Measurements from ENCODE around the gene PRKN.

The PRKN gene

GRCh38 chr6:161410736-161411135 is 1316.8 kb downstream of the PRKN start:
- no peak overlapping the region for H3K27ac ChIP-seq
- no peak for TF ChIP-seq CTCF (IDR thresholded peaks at IDR 0.05)
- TF ChIP-seq ZFX (IDR thresholded peaks at IDR 0.05; ENCODE audit: borderline replicate concordance) = no peak

- no peak overlapping the region for H3K27ac ChIP-seq
- TF ChIP-seq ZFX (IDR thresholded peaks at IDR 0.05; ENCODE audit: borderline replicate concordance) = no peak
- no peak for TF ChIP-seq CTCF (IDR thresholded peaks at IDR 0.05)
Measured at GRCh38 chr6:161410076-161410475, 1317.5 kb downstream of the PRKN start.

GRCh38 chr6:161409353-161409752 is 1318.2 kb downstream of the PRKN start:
- TF ChIP-seq CTCF (IDR thresholded peaks at IDR 0.05) (no peak), ZFX (IDR thresholded peaks at IDR 0.05; ENCODE audit: borderline replicate concordance) (no peak)
- H3K27ac ChIP-seq = no peak overlapping the region

GRCh38 chr6:161408041-161408440 is 1319.5 kb downstream of the PRKN start:
- no peak overlapping the region for H3K27ac ChIP-seq
- TF ChIP-seq ZFX (IDR thresholded peaks at IDR 0.05; ENCODE audit: borderline replicate concordance) (no peak), CTCF (IDR thresholded peaks at IDR 0.05) (no peak)

- TF ChIP-seq CTCF (IDR thresholded peaks at IDR 0.05) (no peak), ZFX (IDR thresholded peaks at IDR 0.05; ENCODE audit: borderline replicate concordance) (no peak)
- no peak overlapping the region for H3K27ac ChIP-seq
Measured at GRCh38 chr6:161407581-161407980, 1320.0 kb downstream of the PRKN start.

- no peak overlapping the region for H3K27ac ChIP-seq
Measured at GRCh38 chr6:161407115-161407514, 1320.5 kb downstream of the PRKN start.

GRCh38 chr6:161406646-161407045 is 1320.9 kb downstream of the PRKN start:
- H3K27ac ChIP-seq = no peak overlapping the region
- no peak for TF ChIP-seq CTCF (IDR thresholded peaks at IDR 0.05)
- no peak for TF ChIP-seq ZFX (IDR thresholded peaks at IDR 0.05; ENCODE audit: borderline replicate concordance)

More at GRCh38 chr6:161407115-161407514, 1320.5 kb downstream of the PRKN start:
- TF ChIP-seq ZFX (IDR thresholded peaks at IDR 0.05; ENCODE audit: borderline replicate concordance) (no peak), CTCF (IDR thresholded peaks at IDR 0.05) (no peak)

Measured in 22Rv1 (cell line).